Sigmoid colon (tissue), 4 donors: Measurements from ENCODE around the gene ZNF575.

Experiments
- CTCF ChIP-seq, 4 experiments: fragments of 450-650 bp in 3 of 4; fragments of 200-600 bp in 1 of 4; IDR thresholded peaks; one replicate each; pipeline ENCODE4 v1.5.1; 2016 to 2019; ENCODE audit warnings: antibody characterized with exemption in 4 of 4, mild to moderate bottlenecking in 3 of 4, moderate library complexity in 2 of 4
- EP300 ChIP-seq, 4 donors: sonication (generic); formaldehyde crosslinking; IDR thresholded peaks; one replicate each; pipeline ENCODE4 v1.6.1; 2017; ENCODE audit warnings: antibody characterized with exemption in 4 of 4
- POLR2A ChIP-seq, 2 donors: fragments of 450-650 bp; IDR thresholded peaks; one replicate each; pipeline ENCODE4 v1.6.1; 2016; ENCODE audit warnings: antibody characterized with exemption in 2 of 2, mild to moderate bottlenecking in 2 of 2, moderate library complexity in 2 of 2
- POLR2AphosphoS5 ChIP-seq, 4 donors: sonication (generic); formaldehyde crosslinking; IDR thresholded peaks; one replicate each; pipeline ENCODE4 v1.6.1; 2017; ENCODE audit warnings: antibody characterized with exemption in 4 of 4

- TF ChIP-seq POLR2AphosphoS5 (IDR thresholded peaks at IDR 0.05) (peak; percentile 83 to 95 (median 92)), CTCF (IDR thresholded peaks at IDR 0.05) (peak in 1 of 4 experiments; percentile 17), POLR2A (IDR thresholded peaks at IDR 0.05) (peak; percentile 67 to 89), EP300 (IDR thresholded peaks at IDR 0.05) (no peak)
Observed at GRCh38 chr19:43526884-43527859, 5.8 kb upstream of the ZNF575 start, which contains the start of gene ETHE1.
